AG04450 (cell line): ENCODE measurements around the gene ENC1. TPM values are rescaled to one million over a fixed set of nuclear protein-coding genes. Genes with fewer than 3 reads are reported as not detected.

ENCODE experiments used
- CTCF ChIA-PET: fragments of 300-600, 350-600 bp; formaldehyde crosslinking; extraction: SDS; loops from one replicate; lab custom pipeline; 2022; ENCODE audit warnings: antibody characterized with exemption, inconsistent platforms; lab: Charles Lee
- POLR2A ChIA-PET: fragments of 350-600 bp; formaldehyde crosslinking; extraction: SDS; loops from one replicate; lab custom pipeline; 2021; ENCODE audit warnings: antibody characterized with exemption, inconsistent platforms; lab: Yijun Ruan, JAX
- DNase-seq: peaks from one replicate; pipeline ENCODE4 v3.0.0-alpha.2; 2011; ENCODE audit warnings: low read depth, low spot score
- H3K27ac ChIP-seq: one replicate; pipeline ENCODE4 v1.5.1; 2012; ENCODE audit warnings: low read depth, low read length, control low read depth
- H3K27me3 ChIP-seq: one replicate; pipeline ENCODE4 v1.6.0; 2012; ENCODE audit warnings: low read length; ENCODE audit not compliant: control insufficient read depth, insufficient read depth
- H3K4me3 ChIP-seq: 2 replicates; pipeline ENCODE4 v1.5.1; 2011; ENCODE audit warnings: mild to moderate bottlenecking, low read depth, low read length, control low read depth
- H3K9me3 ChIP-seq: 2 replicates; pipeline ENCODE4 v1.5.1; 2012; ENCODE audit warnings: low read length; ENCODE audit not compliant: control insufficient read depth, insufficient read depth
- polyA plus RNA-seq: library from polyadenylated mRNA; depleted of rRNA; stranded (reverse); fragments of >200 nt; gene quantifications from 2 replicates; pipeline ENCODE4 v1.2.3, GENCODE V29; 2011
- TF ChIP-seq, protein P1 (sequence below): IDR thresholded peaks from 2 replicates; pipeline ENCODE4 v1.5.1; 2011; ENCODE audit warnings: low read depth, low read length, control low read depth, inconsistent platforms

The ENC1 gene
- polyA plus RNA-seq, 1 experiment = 19.3 TPM

GRCh38 chr5:74634611-74635286, 5.8 kb downstream of the ENC1 start:
- POLR2A ChIA-PET = no interaction called here
- CTCF ChIA-PET = interaction anchor here (0.8 to 1.5 kb wide), 3 partner anchors 25 to 733 kb away, joined by 3 to 5 read pairs (median 3); no protein-coding TSS in a partner anchor
- peaks cover 4% of the 10 kb centered on the region; the same call in 1 of the 2 replicates for H3K9me3 ChIP-seq
- H3K27me3 ChIP-seq = no peaks in the 10 kb centered on the region
- no peak for DNase-seq
- TF ChIP-seq, protein P1, sequence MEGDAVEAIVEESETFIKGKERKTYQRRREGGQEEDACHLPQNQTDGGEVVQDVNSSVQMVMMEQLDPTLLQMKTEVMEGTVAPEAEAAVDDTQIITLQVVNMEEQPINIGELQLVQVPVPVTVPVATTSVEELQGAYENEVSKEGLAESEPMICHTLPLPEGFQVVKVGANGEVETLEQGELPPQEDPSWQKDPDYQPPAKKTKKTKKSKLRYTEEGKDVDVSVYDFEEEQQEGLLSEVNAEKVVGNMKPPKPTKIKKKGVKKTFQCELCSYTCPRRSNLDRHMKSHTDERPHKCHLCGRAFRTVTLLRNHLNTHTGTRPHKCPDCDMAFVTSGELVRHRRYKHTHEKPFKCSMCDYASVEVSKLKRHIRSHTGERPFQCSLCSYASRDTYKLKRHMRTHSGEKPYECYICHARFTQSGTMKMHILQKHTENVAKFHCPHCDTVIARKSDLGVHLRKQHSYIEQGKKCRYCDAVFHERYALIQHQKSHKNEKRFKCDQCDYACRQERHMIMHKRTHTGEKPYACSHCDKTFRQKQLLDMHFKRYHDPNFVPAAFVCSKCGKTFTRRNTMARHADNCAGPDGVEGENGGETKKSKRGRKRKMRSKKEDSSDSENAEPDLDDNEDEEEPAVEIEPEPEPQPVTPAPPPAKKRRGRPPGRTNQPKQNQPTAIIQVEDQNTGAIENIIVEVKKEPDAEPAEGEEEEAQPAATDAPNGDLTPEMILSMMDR = no peak
- H3K4me3 ChIP-seq = no peak overlapping the region
- H3K27ac ChIP-seq = no peak overlapping the region

DNA sequence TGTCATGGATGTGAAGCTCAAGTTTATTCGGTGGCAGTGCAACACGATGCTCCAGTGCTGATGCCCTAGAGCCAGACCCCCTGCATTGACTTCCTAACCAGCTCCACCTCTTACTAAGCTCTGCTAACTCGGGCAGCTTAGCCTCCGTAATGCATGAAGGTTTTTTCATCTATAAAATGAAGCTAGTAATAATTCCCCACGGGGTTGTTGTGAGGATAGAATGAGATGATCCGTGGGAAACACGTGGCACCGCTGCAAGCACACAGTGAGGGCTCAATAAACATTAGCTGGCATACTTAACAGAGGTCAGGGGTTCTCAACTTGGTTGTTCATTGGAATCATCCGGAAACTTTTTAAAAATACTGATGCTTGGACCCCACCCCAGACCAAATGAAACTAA, 6.8 kb downstream of the ENC1 start:
- no peak for DNase-seq
- Histone ChIP-seq H3K4me3 (no peak overlapping the region), H3K27me3 (no peaks in the 10 kb centered on the region), H3K27ac (no peak overlapping the region), H3K9me3 (peaks cover 4% of the 10 kb centered on the region; the same call in 1 of the 2 replicates)
- POLR2A ChIA-PET = no interaction called here
- TF ChIP-seq, protein P1 = no peak
- CTCF ChIA-PET = interaction anchor here (1.3 to 1.7 kb wide), 3 partner anchors 16 to 732 kb away, joined by 3 to 5 read pairs (median 4); no protein-coding TSS in a partner anchor

GRCh38 chr5:74632947-74633356, 7.6 kb downstream of the ENC1 start:
- CTCF ChIA-PET = interaction anchor here (0.8 to 1.7 kb wide), 3 partner anchors 8 to 133 kb away, joined by 3 to 4 read pairs (median 3); no protein-coding TSS in a partner anchor
- Histone ChIP-seq H3K4me3 (no peak overlapping the region), H3K27me3 (no peaks in the 10 kb centered on the region), H3K27ac (peak overlapping the region; percentile 92), H3K9me3 (peaks cover 4% of the 10 kb centered on the region; the same call in 1 of the 2 replicates)
- POLR2A ChIA-PET = no interaction called here
- DNase-seq = peak; percentile 26
- TF ChIP-seq, protein P1 = no peak

GRCh38 chr5:74631081-74631953, 9.2 kb downstream of the ENC1 start:
- peak; percentile 26 for DNase-seq
- POLR2A ChIA-PET = interaction anchor here (0.7 to 1.1 kb wide), 5 partner anchors 9 to 588 kb away, joined by 3 to 9 read pairs (median 5); partner anchors contain the start of gene ENC1

More at GRCh38 chr5:74631081-74631953, 9.2 kb downstream of the ENC1 start:
- Histone ChIP-seq H3K4me3 (no peak overlapping the region), H3K27ac (peak overlapping the region; percentile 92), H3K9me3 (peaks cover 4% of the 10 kb centered on the region; the same call in 1 of the 2 replicates), H3K27me3 (no peaks in the 10 kb centered on the region)
- TF ChIP-seq, protein P1 = no peak
- CTCF ChIA-PET = interaction anchor here (1.2 kb wide), 1 partner anchor 161 kb away, joined by 4 read pairs; no protein-coding TSS in a partner anchor
